LNCAP (cell line): ENCODE results near the gene NUP160.

Experiments
- CTCF ChIP-seq: fragments of 450-650 bp; IDR thresholded peaks from 2 replicates; pipeline ENCODE4 v1.5.1; 2017; ENCODE audit warnings: mild to moderate bottlenecking

NUP160 gene

DNA sequence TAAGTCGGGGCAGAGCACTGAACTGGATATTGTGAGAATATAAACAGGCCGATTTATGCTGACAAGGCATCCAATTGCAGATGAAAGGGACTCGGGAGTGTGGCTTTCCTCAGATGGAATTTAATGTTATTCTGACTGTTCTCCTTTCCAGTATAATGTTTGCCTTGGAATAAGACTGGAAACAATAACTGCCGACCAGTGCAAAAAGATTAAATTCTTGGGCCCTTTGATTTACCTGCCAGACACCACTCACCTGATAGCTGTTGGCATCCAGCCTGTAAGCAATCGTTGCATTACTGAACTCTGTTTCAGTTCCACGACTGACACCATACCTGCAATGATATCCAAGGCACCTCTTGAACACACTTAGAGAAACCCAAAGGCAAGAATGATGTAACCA lies 10.9 kb downstream of the NUP160 start:
- TF ChIP-seq CTCF: no peak

GRCh38 chr11:47828284-47828683 lies 19.9 kb downstream of the NUP160 start:
- no peak for TF ChIP-seq CTCF

DNA sequence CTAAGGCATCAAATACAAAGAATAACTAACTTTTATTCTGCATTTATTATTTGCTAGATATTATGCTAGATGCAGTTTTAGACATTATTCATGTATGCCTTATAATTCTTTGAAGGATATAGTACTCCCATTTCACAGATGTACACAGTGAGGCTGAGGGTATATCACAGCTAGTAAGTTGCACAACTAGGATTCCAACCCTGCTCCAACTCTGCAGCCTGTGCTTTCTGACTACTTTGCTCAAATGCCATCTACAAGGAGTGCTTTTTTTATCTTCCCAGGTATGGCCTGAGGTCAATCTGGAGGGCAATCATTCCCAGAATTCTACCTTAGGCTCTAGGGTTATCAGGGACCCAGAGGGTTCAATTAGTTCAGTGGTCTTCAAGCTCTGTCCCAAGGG lies 28.4 kb downstream of the NUP160 start:
- no peak for TF ChIP-seq CTCF

DNA sequence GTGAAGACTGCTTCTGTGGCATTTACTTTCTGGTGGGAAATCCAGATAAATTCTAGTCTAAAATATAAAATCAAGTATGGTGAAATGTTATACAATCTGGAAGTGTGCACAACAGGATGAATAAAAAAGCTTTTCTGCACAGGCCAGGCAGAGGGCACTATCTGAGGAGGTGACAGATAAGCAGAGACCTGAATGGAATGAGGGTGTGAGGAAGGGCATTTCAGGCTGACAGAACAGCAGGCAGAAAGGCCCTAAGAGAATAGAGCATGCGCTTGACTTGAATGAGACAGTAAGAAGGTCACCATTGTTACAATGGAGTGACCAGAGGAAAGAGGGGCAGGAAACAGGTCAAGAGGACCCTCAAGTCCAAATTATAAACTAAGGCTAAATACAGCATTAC lies 47.4 kb downstream of the NUP160 start:
- no peak for TF ChIP-seq CTCF

GRCh38 chr11:47797633-47798032 lies 50.5 kb downstream of the NUP160 start:
- TF ChIP-seq CTCF: no peak

DNA sequence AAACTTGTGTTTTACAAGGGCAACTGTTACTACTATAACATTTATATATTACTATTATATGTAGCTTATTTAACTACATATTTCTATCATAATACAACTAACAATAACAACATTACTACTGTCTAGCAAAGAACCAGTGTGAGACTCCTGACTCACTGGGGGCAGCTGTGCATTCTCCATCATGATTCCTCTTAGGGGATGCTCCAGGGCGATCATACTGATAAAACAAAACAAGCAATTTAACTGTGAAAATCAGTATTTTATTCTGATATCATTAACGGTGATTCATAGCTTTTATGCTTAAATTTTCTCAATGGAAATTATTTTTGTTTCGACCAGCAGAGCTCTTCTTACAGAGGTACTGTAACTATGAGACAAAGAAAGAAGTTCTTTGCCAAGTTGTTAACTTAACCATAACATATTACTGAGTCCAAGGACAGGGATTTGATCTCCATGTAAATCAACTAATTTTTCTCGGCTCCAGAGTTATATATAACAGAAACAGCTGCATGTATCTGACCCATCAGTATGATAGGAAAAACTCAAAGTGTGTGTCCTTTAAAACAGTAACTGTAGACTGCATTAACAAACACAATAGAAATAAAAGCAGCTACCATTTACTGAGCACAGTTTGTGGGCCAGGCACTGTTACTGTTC lies 56.2 kb downstream of the NUP160 start:
- TF ChIP-seq CTCF: no peak

DNA sequence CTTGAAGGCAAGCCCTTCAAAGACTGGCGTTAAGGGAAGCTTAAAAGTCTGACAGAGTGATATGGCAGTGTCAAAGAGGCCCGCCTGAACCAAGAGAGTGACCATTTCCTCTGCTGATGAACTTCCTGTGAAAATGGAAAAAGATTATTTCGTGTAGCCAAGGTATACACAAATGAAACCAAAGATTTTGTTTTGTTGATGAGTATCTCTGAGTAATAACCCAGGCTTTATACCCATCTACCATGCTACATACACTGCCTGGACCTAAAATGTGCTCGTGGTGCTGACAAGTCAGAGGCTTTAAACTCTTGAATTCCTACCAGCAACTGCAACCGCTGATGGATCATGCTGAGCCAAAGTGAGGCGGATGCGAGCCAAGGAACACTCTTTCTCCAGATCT lies 60.0 kb downstream of the NUP160 start:
- TF ChIP-seq CTCF: no peak

- TF ChIP-seq CTCF: no peak
Measured at GRCh38 chr11:47786373-47786772, 61.8 kb downstream of the NUP160 start.
